ENCODE results near the gene SDE2. TPM values are rescaled to one million over a fixed set of nuclear protein-coding genes. Genes with fewer than 3 reads are reported as not detected.

Gene SDE2
- total RNA-seq, 6 experiments from 2014 or later = 7.1 to 10.9 (median 8.6) TPM

DNA sequence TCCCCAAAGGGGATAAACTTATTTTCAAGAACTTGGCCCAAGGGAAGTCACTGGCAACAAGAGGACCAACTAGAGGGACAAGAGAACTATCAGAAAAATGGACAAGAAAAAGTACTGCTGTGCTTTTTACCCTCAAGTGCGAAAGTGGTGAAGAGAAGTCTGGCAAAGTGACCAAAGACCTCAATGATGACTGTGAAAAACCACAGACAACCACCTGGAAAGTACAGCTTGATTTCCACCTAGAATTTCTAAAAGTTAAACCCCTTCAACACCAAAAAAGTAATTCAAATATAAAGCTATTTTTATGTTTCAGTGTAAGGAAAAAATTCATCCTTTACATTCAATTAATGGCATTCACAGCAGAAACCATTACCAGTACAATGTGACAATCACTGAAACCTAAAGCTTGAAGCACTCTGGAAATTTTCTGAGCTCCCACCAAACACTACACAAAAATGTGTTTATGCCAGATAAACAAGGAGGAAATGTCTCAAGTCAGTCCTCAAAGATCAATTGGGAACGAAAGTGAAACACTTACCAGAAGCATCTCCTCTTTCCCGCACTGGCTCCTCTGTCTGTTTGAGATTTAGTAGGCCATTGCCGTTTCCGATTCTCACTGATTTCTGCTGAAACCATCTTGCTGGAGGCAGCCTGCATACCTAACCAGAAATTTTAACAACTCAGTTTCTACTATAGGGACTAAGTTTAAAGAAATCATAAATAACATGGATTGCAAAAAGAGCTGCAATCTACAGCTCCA lies 8.3 kb downstream of the SDE2 start:
- no peak for TF ChIP-seq POLR2A (IDR thresholded peaks at IDR 0.05)
- no peak for TF ChIP-seq CTCF (IDR thresholded peaks at IDR 0.05)
- intact Hi-C loops (cut with DNase I) = loop anchor here in 1 of 2 donors (5.0 kb wide), 1 partner anchor 126 kb away; no protein-coding TSS in a partner anchor
- Histone ChIP-seq H3K9me3 (no peaks in the 10 kb centered on the region), H3K4me3 (no peak overlapping the region), H3K36me3 (peaks cover 14 to 65% (median 30%) of the 10 kb centered on the region in 4 donors), H3K4me1 (no peaks in the 10 kb centered on the region), H3K27me3 (no peaks in the 10 kb centered on the region), H3K27ac (no peak overlapping the region)
- WGBS (ENCODE audit: insufficient coverage, low coverage, low lambda C conversion rate, missing lambda C conversion rate) = 59% methylated on average over 5 of the region's 5 CpGs
- DNase-seq (no peak), ATAC-seq (no peak)

GRCh38 chr1:225987491-225988316 lies 11.4 kb downstream of the SDE2 start:
- Histone ChIP-seq H3K27me3 (no peaks in the 10 kb centered on the region), H3K27ac (no peak overlapping the region), H3K4me1 (no peaks in the 10 kb centered on the region), H3K4me3 (no peak overlapping the region), H3K9me3 (no peaks in the 10 kb centered on the region), H3K36me3 (peaks cover 14 to 77% (median 41%) of the 10 kb centered on the region in 4 donors)
- ATAC-seq (peak in 3 of 4 donors; percentile 65 to 75 (median 73)), DNase-seq (no peak)
- intact Hi-C loops (cut with DNase I) = loop anchor here in 1 of 2 donors (5.0 kb wide), 1 partner anchor 515 kb away; no protein-coding TSS in a partner anchor
- WGBS (ENCODE audit: insufficient coverage, low coverage, low lambda C conversion rate, missing lambda C conversion rate) = 76% methylated on average over 7 of the region's 7 CpGs
- TF ChIP-seq POLR2A (IDR thresholded peaks at IDR 0.05) = no peak
- TF ChIP-seq CTCF (IDR thresholded peaks at IDR 0.05) = peak; percentile 59 to 79 (median 76)

GRCh38 chr1:225981714-225982113 lies 17.4 kb downstream of the SDE2 start:
- Histone ChIP-seq H3K36me3 (peaks cover 0 to 55% (median 30%) of the 10 kb centered on the region in 4 donors), H3K4me1 (no peaks in the 10 kb centered on the region), H3K4me3 (no peak overlapping the region), H3K9me3 (no peaks in the 10 kb centered on the region), H3K27me3 (no peaks in the 10 kb centered on the region), H3K27ac (no peak overlapping the region)
- WGBS (ENCODE audit: insufficient coverage, low coverage, low lambda C conversion rate, missing lambda C conversion rate) = 100% methylated on average over 1 of the region's 3 CpGs
- intact Hi-C loops (cut with DNase I) = no loop called here
- DNase-seq (no peak), ATAC-seq (no peak)
- TF ChIP-seq CTCF (IDR thresholded peaks at IDR 0.05) = no peak
- no peak for TF ChIP-seq POLR2A (IDR thresholded peaks at IDR 0.05)

GRCh38 chr1:225980005-225980836 lies 18.9 kb downstream of the SDE2 start:
- WGBS (ENCODE audit: insufficient coverage, low coverage, low lambda C conversion rate, missing lambda C conversion rate) = 66% methylated on average over 5 of the region's 5 CpGs
- Histone ChIP-seq H3K27me3 (no peaks in the 10 kb centered on the region), H3K27ac (no peak overlapping the region), H3K9me3 (no peaks in the 10 kb centered on the region), H3K4me1 (no peaks in the 10 kb centered on the region), H3K4me3 (no peak overlapping the region), H3K36me3 (peaks cover 0 to 43% (median 24%) of the 10 kb centered on the region in 4 donors)
- intact Hi-C loops (cut with DNase I) = no loop called here
- ATAC-seq (no peak), DNase-seq (no peak)
- TF ChIP-seq CTCF (IDR thresholded peaks at IDR 0.05) = no peak
- TF ChIP-seq POLR2A (IDR thresholded peaks at IDR 0.05) = no peak

Measured in right lobe of liver (tissue), 6 donors.